Stomach (tissue), 9 donors: ENCODE measurements around the gene GLMP. TPM values are rescaled to one million over a fixed set of nuclear protein-coding genes. Genes with fewer than 3 reads are reported as not detected.

Source experiments
- DNase-seq, 2 donors: peaks; one replicate each; pipeline versions ENCODE4 v3.0.0 to v3.0.0-alpha.2; 2013 to 2019
- H3K27ac ChIP-seq, 5 donors: fragments of 200-600 bp in 4 of 5; sonication (generic) in 4 of 5; one replicate each; pipeline ENCODE4 v1.5.1; 2013 to 2019; ENCODE audit warnings: mild to moderate bottlenecking in 1 of 5, moderate library complexity in 1 of 5
- H3K27me3 ChIP-seq, 3 donors: fragments of 200-600 bp; sonication (generic); one replicate each; pipeline ENCODE4 v1.5.1; 2017 to 2019; ENCODE audit warnings: mixed run types in 1 of 3
- H3K36me3 ChIP-seq, 4 donors: fragments of 200-600 bp; sonication (generic); 1 replicate in 3 of 4; 2 replicates in 1 of 4; pipeline ENCODE4 v1.5.1; 2016 to 2019
- H3K4me1 ChIP-seq, 4 donors: fragments of 200-600 bp; sonication (generic); one replicate each; pipeline ENCODE4 v1.5.1; 2016 to 2019
- H3K4me3 ChIP-seq, 4 donors: fragments of 200-600 bp; sonication (generic) in 3 of 4; one replicate each; pipeline ENCODE4 v1.5.1; 2016 to 2019; ENCODE audit warnings: mild to moderate bottlenecking in 1 of 4
- H3K9me3 ChIP-seq, 4 donors: fragments of 200-600 bp; sonication (generic); one replicate each; pipeline ENCODE4 v1.5.1; 2016 to 2019
- CTCF ChIP-seq, 7 experiments: fragments of 450-650 bp in 4 of 7; fragments of 200-600 bp in 3 of 7; sonication (generic) in 3 of 7; IDR thresholded peaks; one replicate each; pipeline ENCODE4 v1.5.1; 2016 to 2019; ENCODE audit warnings: antibody characterized with exemption in 7 of 7, control low read depth in 2 of 7, mild to moderate bottlenecking in 1 of 7
- EP300 ChIP-seq: sonication (generic); formaldehyde crosslinking; IDR thresholded peaks from one replicate; pipeline ENCODE4 v1.6.1; 2017; ENCODE audit warnings: antibody characterized with exemption
- POLR2A ChIP-seq, 4 donors: fragments of 450-650 bp; IDR thresholded peaks; one replicate each; pipeline ENCODE4 v1.6.1; 2016; ENCODE audit warnings: antibody characterized with exemption in 4 of 4, control low read depth in 2 of 4, mild to moderate bottlenecking in 1 of 4, moderate library complexity in 1 of 4
- POLR2AphosphoS5 ChIP-seq, 3 donors: sonication (generic); formaldehyde crosslinking; IDR thresholded peaks; one replicate each; pipeline ENCODE4 v1.6.1; 2016; ENCODE audit warnings: antibody characterized with exemption in 3 of 3
- WGBS, 5 donors: extraction: QIAGEN DNeasy Blood & Tissue Kit in 3 of 5; methylation state at CpG; one replicate each; pipeline versions ENCODE4 v1.1.5 to v1.1.7; 2013 to 2018; 5-methylcytosine and 5-hydroxymethylcytosine counted together
- intact Hi-C: fragments of 100-400 bp; cut with DNase I; formaldehyde crosslinking; loops from one replicate; pipeline ENCODE4 v1.15.1; 2023; ENCODE audit warnings: low total_unique reads
- polyA plus RNA-seq, 3 donors: library from polyadenylated mRNA; stranded (reverse); fragments of 200-250 nt; gene quantifications; one replicate each; pipeline ENCODE4 v1.2.3, GENCODE V29; 2013
- total RNA-seq, 5 donors: library from RNA; depleted of rRNA; stranded (reverse); fragments of >200 nt; gene quantifications; one replicate each; pipeline versions ENCODE4 v1.1.0 to v1.2.3, GENCODE V29; 2014 to 2016
- donor health status: healthy with polysubstance abuse.
- donor health status: Bipolar disorder and iron deficiency.
- donor health status: healthy.

The GLMP gene
- total and polyA plus RNA-seq, 8 donors = 1.4 to 92.9 (median 28.4) TPM

- no peaks in the 10 kb centered on the region for H3K27me3 ChIP-seq
- TF ChIP-seq EP300 (no peak), POLR2AphosphoS5 (IDR thresholded peaks at IDR 0.05) (peak; percentile 87 to 95 (median 90)), CTCF (IDR thresholded peaks at IDR 0.05) (no peak), POLR2A (IDR thresholded peaks at IDR 0.05) (peak in 1 of 4 donors; percentile 76)
- peak within 1 kb of the TSS; percentile 91 to 97 (median 94) for H3K27ac ChIP-seq
- peaks cover 15 to 36% (median 32%) of the 10 kb centered on the region in 4 donors for H3K36me3 ChIP-seq
- peaks cover 24 to 50% (median 44%) of the 10 kb centered on the region in 4 donors for H3K4me1 ChIP-seq
- WGBS, 5 donors = 0 to 1% (median 1%) methylated on average over 25 to 50 of the region's 50 CpGs
- intact Hi-C loops = no loop called here
- DNase-seq = peak; percentile 96 to 100
- peak within 1 kb of the TSS; percentile 76 to 97 (median 95) for H3K4me3 ChIP-seq
- no peaks in the 10 kb centered on the region for H3K9me3 ChIP-seq
Observed at GRCh38 chr1:156282479-156283222, 12.8 kb downstream of the GLMP start, which contains the start of gene SMG5. SMG5 (minus strand) TSS chr1:156282825; CDS start chr1:156282680, 145 bp downstream.

- no peaks in the 10 kb centered on the region for H3K27me3 ChIP-seq
- H3K4me1 ChIP-seq = peaks cover 24 to 50% (median 46%) of the 10 kb centered on the region in 4 donors
- no peak for TF ChIP-seq POLR2A (IDR thresholded peaks at IDR 0.05)
- TF ChIP-seq POLR2AphosphoS5 (IDR thresholded peaks at IDR 0.05) = no peak
- TF ChIP-seq EP300 = no peak
- TF ChIP-seq CTCF (IDR thresholded peaks at IDR 0.05) = no peak
- H3K27ac ChIP-seq = peak overlapping the region; percentile 91 to 97 (median 94)
- WGBS, 5 donors = 7 to 9% (median 8%) methylated on average over 20 to 22 of the region's 22 CpGs
- intact Hi-C loops = no loop called here
- peaks cover 21 to 43% (median 38%) of the 10 kb centered on the region in 4 donors for H3K36me3 ChIP-seq
- DNase-seq = peak in 1 of 2 donors; percentile 81
- H3K9me3 ChIP-seq = no peaks in the 10 kb centered on the region
- peak overlapping the region; percentile 76 to 97 (median 95) for H3K4me3 ChIP-seq
Observed at GRCh38 chr1:156281693-156282478, 13.6 kb downstream of the GLMP start.

GRCh38 chr1:156281281-156281680, 14.2 kb downstream of the GLMP start:
- WGBS, 5 donors = 10 to 26% (median 13%) methylated on average over 8 of the region's 8 CpGs
- Histone ChIP-seq H3K9me3 (no peaks in the 10 kb centered on the region), H3K4me1 (peaks cover 24 to 50% (median 47%) of the 10 kb centered on the region in 4 donors), H3K36me3 (peaks cover 27 to 46% (median 39%) of the 10 kb centered on the region in 4 donors), H3K27me3 (no peaks in the 10 kb centered on the region), H3K27ac (peak overlapping the region in 3 of 5 donors; percentile 93 to 95 (median 94)), H3K4me3 (peak overlapping the region; percentile 76 to 97 (median 95))
- peak in 1 of 2 donors; percentile 46 for DNase-seq
- intact Hi-C loops = no loop called here
- TF ChIP-seq POLR2AphosphoS5 (IDR thresholded peaks at IDR 0.05) (no peak), POLR2A (IDR thresholded peaks at IDR 0.05) (no peak), CTCF (IDR thresholded peaks at IDR 0.05) (no peak), EP300 (no peak)

GRCh38 chr1:156279837-156280236, 15.6 kb downstream of the GLMP start:
- Histone ChIP-seq H3K27me3 (no peaks in the 10 kb centered on the region), H3K4me3 (no peak overlapping the region), H3K27ac (no peak overlapping the region), H3K4me1 (peaks cover 24 to 48% (median 42%) of the 10 kb centered on the region in 4 donors), H3K36me3 (peaks cover 40 to 53% (median 44%) of the 10 kb centered on the region in 4 donors), H3K9me3 (no peaks in the 10 kb centered on the region)
- 79 to 93% (median 89%) methylated on average over 3 of the region's 3 CpGs for WGBS, 5 donors
- intact Hi-C loops = no loop called here
- DNase-seq = no peak
- TF ChIP-seq CTCF (IDR thresholded peaks at IDR 0.05) (no peak), POLR2AphosphoS5 (IDR thresholded peaks at IDR 0.05) (no peak), POLR2A (IDR thresholded peaks at IDR 0.05) (no peak), EP300 (no peak)
